Glutamatergic neuron (in vitro differentiated cells): ENCODE data around the gene MS4A13. TPM values are rescaled to one million over a fixed set of nuclear protein-coding genes. Genes with fewer than 3 reads are reported as not detected.
"Not testable (repeated sequence)": the region's sequence is repeated elsewhere in the genome, so short reads cannot be mapped to it uniquely, and the experiment has no call there.

Source experiments
- DNase-seq: peaks from one replicate; pipeline ENCODE4 v3.0.0; 2022
- H3K27ac Mint-ChIP-seq: one replicate; pipeline ENCODE4 v1.8.0; 2020; ENCODE audit warnings: mild to moderate bottlenecking, mixed read lengths, inconsistent platforms; ENCODE audit not compliant: unreplicated experiment
- H3K27me3 Mint-ChIP-seq: one replicate; pipeline ENCODE4 v1.8.0; 2020; ENCODE audit warnings: mild to moderate bottlenecking, moderate library complexity, mixed read lengths, inconsistent platforms; ENCODE audit not compliant: unreplicated experiment
- H3K36me3 Mint-ChIP-seq: one replicate; pipeline ENCODE4 v1.8.0; 2020; ENCODE audit warnings: mild to moderate bottlenecking, mixed read lengths, inconsistent platforms; ENCODE audit not compliant: unreplicated experiment
- H3K4me1 Mint-ChIP-seq: one replicate; pipeline ENCODE4 v1.8.0; 2020; ENCODE audit warnings: mild to moderate bottlenecking, low read depth, mixed read lengths, inconsistent platforms; ENCODE audit not compliant: unreplicated experiment
- H3K4me3 Mint-ChIP-seq: one replicate; pipeline ENCODE4 v1.8.0; 2020; ENCODE audit warnings: mild to moderate bottlenecking, mixed read lengths, inconsistent platforms; ENCODE audit not compliant: unreplicated experiment
- H3K9me3 Mint-ChIP-seq: one replicate; pipeline ENCODE4 v1.8.0; 2020; ENCODE audit warnings: mild to moderate bottlenecking, moderate library complexity, mixed read lengths, inconsistent platforms; ENCODE audit not compliant: unreplicated experiment
- total RNA-seq: library from RNA; stranded (reverse); fragmentation: NEBNext Ultra II Directional; extraction: Animal tissue kit (Norgen Biotek cat#: 25700); gene quantifications from one replicate; pipeline ENCODE4 v1.2.1, GENCODE V29; 2021; ENCODE audit not compliant: unreplicated experiment
- TF ChIP-seq, protein P1 (sequence below): fragments of 200-600 bp; sonication (generic); IDR thresholded peaks from one replicate; pipeline ENCODE4 v1.5.0; 2021; ENCODE audit not compliant: partially characterized antibody, unreplicated experiment

MS4A13 gene
- total RNA-seq, 1 donor from 2014 or later: not detected

DNA sequence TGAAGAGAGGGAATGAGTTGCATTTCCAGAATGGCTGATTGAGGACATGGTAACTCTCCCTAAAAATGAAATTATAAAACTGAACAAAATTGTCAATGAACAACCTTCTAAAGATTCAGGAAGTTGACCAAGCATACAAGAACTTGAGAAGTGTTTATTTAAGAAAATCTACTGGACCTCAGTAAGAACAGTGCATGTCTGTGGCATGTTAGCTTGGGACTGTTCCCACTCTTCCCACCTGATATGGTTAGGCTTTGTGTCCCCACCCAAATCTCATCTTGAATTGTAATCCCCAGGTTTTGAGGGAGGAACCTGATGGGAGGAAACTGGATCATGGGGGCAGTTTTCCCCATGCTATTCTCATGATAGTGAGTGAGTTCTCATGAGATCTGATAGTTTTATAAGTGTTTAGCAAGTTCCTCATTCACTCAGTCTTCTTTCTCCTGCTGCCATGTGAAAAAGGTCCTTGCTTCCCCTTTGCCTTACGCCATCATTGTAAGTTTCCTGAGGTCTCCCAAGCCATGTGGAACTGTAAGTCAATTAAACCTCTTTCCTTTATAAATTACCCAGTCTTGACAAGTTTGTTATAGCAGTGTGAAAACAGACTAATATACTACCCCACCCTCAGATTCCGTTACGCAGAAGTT lies 15.4 kb downstream of the MS4A13 start:
- Mint-ChIP-seq H3K9me3 (no peaks in the 10 kb centered on the region), H3K27ac (no peak overlapping the region), H3K27me3 (no peaks in the 10 kb centered on the region), H3K4me3 (no peak overlapping the region), H3K36me3 (no peaks in the 10 kb centered on the region), H3K4me1 (no peaks in the 10 kb centered on the region)
- TF ChIP-seq, protein P1, sequence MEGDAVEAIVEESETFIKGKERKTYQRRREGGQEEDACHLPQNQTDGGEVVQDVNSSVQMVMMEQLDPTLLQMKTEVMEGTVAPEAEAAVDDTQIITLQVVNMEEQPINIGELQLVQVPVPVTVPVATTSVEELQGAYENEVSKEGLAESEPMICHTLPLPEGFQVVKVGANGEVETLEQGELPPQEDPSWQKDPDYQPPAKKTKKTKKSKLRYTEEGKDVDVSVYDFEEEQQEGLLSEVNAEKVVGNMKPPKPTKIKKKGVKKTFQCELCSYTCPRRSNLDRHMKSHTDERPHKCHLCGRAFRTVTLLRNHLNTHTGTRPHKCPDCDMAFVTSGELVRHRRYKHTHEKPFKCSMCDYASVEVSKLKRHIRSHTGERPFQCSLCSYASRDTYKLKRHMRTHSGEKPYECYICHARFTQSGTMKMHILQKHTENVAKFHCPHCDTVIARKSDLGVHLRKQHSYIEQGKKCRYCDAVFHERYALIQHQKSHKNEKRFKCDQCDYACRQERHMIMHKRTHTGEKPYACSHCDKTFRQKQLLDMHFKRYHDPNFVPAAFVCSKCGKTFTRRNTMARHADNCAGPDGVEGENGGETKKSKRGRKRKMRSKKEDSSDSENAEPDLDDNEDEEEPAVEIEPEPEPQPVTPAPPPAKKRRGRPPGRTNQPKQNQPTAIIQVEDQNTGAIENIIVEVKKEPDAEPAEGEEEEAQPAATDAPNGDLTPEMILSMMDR: no peak
- no peak for DNase-seq

DNA sequence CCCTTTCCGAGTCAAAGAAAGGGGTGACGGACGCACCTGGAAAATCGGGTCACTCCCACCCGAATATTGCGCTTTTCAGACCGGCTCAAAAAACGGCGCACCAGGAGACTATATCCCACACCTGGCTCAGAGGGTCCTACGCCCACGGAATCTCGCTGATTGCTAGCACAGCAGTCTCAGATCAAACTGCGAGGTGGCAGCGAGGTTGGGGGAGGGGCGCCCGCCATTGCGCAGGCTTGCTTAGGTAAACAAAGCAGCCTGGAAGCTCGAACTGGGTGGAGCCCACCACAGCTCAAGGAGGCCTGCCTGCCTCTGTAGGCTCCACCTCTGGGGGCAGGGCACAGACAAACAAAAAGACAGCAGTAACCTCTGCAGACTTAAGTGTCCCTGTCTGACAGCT lies 17.2 kb downstream of the MS4A13 start:
- not testable (repeated sequence) for H3K9me3 Mint-ChIP-seq, H3K4me3 Mint-ChIP-seq, H3K27ac Mint-ChIP-seq, DNase-seq, H3K27me3 Mint-ChIP-seq, H3K4me1 Mint-ChIP-seq, H3K36me3 Mint-ChIP-seq

DNA sequence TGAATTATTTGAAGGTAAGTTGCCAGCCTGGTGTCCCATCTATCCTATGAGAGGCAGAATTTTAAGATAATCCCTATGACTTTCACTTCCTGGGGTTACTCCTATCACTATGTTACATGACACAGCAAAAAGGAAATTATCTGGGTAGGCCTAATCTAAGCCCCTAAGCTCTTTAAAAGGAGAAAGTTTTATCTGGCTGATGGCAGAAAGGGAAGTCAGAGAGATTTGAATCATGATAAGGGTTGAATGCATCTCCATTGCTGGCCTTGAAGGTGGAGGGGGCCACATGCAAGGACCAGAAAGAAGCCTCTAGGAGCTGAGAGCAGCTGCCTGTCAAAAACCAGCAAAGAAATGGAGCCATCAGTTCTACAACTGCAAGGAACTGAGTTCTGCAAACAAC lies 23.4 kb downstream of the MS4A13 start:
- not testable (repeated sequence) for H3K9me3 Mint-ChIP-seq, H3K27me3 Mint-ChIP-seq, H3K4me3 Mint-ChIP-seq, H3K36me3 Mint-ChIP-seq, DNase-seq, H3K4me1 Mint-ChIP-seq, H3K27ac Mint-ChIP-seq

DNA sequence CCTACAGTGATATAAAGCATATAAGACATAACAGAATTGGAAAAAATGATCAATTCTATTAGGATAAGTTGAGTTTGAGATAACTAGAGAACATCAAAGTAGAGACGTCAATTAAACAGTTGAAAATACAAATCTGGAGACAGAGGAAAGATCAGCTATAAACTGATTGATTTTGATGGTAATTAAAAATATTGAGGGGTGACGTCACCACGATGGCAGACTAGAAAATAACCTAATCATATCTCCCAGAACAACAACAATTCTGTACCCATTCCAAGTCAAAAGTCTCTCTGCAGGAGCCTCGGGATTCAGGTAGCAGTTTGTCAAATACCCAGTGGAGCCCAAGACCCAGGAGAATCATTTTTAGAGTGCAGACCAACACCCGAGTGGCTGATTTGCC lies 28.9 kb downstream of the MS4A13 start:
- no peaks in the 10 kb centered on the region for H3K4me1 Mint-ChIP-seq
- no peak for DNase-seq
- no peak overlapping the region for H3K4me3 Mint-ChIP-seq
- no peaks in the 10 kb centered on the region for H3K36me3 Mint-ChIP-seq
- no peak overlapping the region for H3K27ac Mint-ChIP-seq
- H3K27me3 Mint-ChIP-seq: no peaks in the 10 kb centered on the region
- peaks cover 1% of the 10 kb centered on the region for H3K9me3 Mint-ChIP-seq
- TF ChIP-seq, protein P1: no peak

DNA sequence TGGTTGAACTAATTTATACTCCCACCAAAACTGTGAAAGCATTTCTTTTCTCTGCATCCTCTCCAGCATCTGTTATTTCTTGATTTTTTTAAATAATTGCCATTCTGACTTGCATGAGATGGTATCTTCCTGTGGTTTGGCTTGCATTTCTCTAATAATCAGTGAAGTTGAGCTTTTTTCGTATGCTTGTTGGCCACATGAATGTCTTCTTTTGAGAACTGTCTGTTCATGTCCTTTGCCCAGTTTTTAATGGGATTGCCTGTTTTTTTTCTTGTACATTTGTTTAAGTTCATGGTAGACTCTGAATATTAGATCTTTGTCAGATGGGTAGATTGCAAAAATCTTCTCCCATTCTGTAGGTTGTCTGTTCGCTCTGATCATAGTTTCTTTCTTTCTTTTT lies 46.1 kb downstream of the MS4A13 start:
- H3K9me3 Mint-ChIP-seq: peaks cover 22% of the 10 kb centered on the region

More for the DNA sequence above, 46.1 kb downstream of the MS4A13 start:
- peaks cover 5% of the 10 kb centered on the region for H3K27me3 Mint-ChIP-seq
- TF ChIP-seq, protein P1: no peak
- DNase-seq: no peak
- peaks cover 37% of the 10 kb centered on the region for H3K36me3 Mint-ChIP-seq
- no peak overlapping the region for H3K27ac Mint-ChIP-seq
- no peak overlapping the region for H3K4me3 Mint-ChIP-seq
- peaks cover 2% of the 10 kb centered on the region for H3K4me1 Mint-ChIP-seq
